GM12892 (cell line): ENCODE results near the gene CFAP206.

Source experiments
- POLR2A ChIP-seq: IDR thresholded peaks from 2 replicates; pipeline ENCODE4 v1.6.1; 2011; ENCODE audit warnings: low read depth, low read length, control low read depth
- POLR2AphosphoS5 ChIP-seq: IDR thresholded peaks from 2 replicates; pipeline ENCODE4 v1.6.1; 2011; ENCODE audit warnings: low read depth, low read length, control low read depth
- TAF1 ChIP-seq: IDR thresholded peaks from 2 replicates; pipeline ENCODE4 v1.6.1; 2011; ENCODE audit warnings: low read depth, mild to moderate bottlenecking, control low read depth, low read length, borderline replicate concordance

DNA sequence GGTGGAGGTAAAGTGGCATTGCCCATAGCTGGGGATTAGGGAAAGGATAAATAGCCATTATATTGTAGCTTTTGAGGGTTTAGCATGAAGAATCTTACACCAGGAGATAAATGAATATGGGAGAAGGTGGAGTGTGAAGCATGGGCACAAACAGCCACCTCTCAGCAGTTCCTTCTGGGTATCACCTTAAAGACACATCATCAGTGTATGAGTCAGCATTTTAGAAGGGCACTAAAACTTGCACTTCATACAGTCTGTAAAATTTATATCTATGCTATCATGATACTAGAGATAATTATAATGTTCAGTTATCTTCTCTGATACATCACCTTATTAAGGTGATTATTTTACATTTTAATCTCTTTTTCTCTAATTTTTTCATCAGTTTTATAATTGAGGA, 90.3 kb downstream of the CFAP206 start:
- TF ChIP-seq POLR2A (no peak), POLR2AphosphoS5 (no peak), TAF1 (no peak)
